AG09319 (cell line): ENCODE results near the gene HIPK2.

ENCODE experiments used
- DNase-seq: peaks from one replicate; pipeline ENCODE4 v3.0.0-alpha.2; 2010; ENCODE audit warnings: low read depth; ENCODE audit errors: extremely low read depth
- TF ChIP-seq, protein P1 (sequence below): IDR thresholded peaks from 2 replicates; pipeline ENCODE4 v1.5.1; 2011; ENCODE audit warnings: low read depth, mild to moderate bottlenecking, inconsistent platforms, low read length, moderate library complexity

Gene HIPK2

DNA sequence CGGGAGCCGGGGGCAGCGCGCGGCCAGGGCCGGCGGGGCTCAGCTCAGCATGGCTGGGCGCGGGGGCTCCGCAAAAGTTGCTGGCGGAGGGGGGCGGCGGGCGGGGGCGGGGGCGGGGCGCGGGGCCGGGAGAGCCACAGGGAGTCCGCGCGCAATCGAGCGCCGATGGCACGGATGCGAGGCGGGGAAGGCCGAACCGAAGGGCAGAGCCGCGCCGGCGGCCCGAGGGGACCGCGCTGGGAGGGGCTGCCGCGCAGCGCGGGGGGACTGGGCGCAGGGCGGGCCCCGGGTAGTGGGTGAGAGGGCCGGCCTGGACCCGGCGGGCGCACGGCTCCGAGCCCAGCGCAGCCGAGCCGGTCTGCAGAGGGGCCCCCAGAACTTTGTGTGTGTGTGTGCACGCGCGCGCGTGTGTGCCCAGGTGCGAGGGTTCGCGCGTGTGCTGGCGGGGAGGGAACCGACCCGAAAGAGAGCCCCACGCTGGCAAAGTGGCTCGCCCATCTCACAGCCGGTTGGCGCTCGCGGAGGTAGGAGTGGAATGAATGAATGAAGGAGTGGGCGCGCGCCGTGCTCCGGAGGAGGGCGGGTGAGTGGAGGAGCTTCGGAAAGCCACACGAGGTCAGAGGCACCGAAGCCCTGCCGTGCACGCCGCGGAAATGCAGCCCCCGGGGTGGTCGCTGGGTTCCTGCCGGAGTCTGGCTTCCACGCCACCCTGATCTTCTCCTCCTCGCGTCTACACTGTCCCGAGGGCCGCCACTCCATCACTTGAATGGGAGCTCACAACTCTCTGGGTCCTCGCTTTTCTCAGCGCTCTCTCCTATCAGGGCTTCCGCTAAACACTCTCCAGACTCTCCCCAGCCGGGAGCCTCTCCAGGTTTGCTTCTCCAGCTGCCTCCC, at the start of gene HIPK2:
Gene HIPK2 (minus strand): TSS at position 51 of the 894 bp plus-strand sequence. CDS start 375 bp downstream, outside the sequence.
- TF ChIP-seq, protein P1, sequence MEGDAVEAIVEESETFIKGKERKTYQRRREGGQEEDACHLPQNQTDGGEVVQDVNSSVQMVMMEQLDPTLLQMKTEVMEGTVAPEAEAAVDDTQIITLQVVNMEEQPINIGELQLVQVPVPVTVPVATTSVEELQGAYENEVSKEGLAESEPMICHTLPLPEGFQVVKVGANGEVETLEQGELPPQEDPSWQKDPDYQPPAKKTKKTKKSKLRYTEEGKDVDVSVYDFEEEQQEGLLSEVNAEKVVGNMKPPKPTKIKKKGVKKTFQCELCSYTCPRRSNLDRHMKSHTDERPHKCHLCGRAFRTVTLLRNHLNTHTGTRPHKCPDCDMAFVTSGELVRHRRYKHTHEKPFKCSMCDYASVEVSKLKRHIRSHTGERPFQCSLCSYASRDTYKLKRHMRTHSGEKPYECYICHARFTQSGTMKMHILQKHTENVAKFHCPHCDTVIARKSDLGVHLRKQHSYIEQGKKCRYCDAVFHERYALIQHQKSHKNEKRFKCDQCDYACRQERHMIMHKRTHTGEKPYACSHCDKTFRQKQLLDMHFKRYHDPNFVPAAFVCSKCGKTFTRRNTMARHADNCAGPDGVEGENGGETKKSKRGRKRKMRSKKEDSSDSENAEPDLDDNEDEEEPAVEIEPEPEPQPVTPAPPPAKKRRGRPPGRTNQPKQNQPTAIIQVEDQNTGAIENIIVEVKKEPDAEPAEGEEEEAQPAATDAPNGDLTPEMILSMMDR = no peak
- DNase-seq = no peak

DNA sequence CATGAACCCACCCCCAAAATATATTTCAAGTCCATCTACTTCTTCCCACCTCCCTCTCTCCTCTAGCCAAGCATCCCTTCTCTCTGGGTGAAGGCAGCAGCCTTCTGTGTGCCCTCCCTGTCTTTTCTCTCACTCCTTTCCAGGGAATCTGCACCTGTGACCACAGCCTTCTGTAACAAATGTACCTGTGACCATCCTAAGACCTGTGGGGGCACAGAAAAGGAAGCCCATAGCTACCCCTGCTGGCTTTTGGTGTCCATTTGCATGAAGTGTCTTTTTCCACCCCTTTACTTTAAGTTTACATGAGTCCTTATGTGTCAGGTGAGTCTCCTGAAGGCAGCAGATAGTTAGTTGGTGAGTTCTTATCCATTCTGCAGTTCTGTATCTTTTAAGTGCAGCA, 49.2 kb upstream of the HIPK2 start:
- TF ChIP-seq, protein P1 = no peak
- DNase-seq = no peak

DNA sequence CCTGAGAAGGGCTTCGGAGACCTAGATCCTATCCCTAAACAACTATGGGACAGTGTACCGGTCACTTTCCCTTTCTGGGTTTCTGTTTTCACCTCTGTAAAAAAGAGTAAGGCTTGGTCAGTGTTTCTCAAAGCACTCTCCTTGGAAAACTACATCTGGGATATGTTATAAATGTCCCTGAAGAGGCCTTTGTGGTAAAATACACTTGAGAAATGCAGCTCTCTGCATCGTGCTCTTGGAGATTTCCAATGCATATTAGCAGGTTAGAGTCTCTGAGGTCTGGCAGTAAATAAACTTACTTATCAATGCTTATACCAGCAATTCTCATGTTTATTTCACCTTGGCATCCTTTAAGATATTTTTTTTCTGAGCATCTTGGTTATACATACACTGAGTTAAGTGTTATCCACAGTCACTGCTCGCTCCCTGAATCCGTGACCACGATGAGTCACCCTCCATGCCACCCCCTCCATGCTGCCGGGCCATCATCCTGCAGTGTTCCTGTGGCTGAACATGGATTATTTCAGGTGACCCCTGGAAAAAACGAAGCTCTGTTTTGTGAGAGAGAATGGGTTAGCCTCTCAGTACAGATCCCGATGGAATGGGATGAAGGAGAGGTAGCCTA, 48.0 kb upstream of the HIPK2 start:
- DNase-seq = no peak
- TF ChIP-seq, protein P1 = no peak

DNA sequence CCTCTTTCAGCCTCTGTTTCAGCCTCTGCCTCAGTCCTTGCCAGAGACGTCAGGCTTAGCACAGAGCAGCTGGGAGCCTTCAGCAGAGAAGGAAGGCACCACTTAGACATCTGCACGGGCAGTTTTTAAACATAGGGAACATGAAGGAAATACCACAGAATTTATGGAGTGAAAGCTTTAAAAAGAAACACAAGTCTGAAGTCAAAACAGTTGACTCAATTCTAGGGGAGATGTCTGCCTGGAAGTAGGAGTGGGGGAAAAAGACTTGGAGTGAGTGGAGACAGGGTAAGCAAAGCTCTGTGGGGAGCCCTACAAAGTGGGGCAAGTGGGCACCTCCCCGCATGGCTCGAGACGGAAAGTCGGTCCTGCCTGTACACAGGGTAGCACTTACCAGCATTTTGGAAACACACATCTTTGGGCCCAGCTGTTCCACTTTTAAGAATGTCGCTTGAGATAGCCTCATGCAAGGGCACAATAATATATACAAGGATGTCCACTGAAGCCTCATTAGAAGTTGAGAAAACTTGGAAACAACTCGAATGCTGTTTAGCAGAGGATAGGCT, 46.2 kb upstream of the HIPK2 start:
- no peak for DNase-seq
- TF ChIP-seq, protein P1 = no peak

DNA sequence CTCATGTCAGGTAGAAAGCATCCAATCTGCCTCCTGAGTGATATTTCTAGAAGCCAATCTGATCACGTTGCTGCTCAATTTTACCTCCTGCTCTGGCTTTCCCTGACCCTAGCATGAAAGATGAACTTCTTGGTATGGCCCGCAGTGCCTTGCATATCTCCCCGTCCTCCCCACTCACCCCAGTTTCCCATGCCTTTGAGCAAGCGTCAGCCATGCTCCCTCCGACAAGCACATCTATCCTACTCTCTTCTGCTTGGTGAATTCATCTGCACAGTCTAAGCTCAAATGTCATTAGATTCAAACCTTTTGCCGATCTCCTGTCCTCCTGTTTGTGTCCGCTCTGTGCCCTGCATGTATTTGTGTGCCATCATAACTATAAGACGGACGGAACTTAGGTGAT, 45.1 kb upstream of the HIPK2 start:
- DNase-seq = no peak
- TF ChIP-seq, protein P1 = no peak

DNA sequence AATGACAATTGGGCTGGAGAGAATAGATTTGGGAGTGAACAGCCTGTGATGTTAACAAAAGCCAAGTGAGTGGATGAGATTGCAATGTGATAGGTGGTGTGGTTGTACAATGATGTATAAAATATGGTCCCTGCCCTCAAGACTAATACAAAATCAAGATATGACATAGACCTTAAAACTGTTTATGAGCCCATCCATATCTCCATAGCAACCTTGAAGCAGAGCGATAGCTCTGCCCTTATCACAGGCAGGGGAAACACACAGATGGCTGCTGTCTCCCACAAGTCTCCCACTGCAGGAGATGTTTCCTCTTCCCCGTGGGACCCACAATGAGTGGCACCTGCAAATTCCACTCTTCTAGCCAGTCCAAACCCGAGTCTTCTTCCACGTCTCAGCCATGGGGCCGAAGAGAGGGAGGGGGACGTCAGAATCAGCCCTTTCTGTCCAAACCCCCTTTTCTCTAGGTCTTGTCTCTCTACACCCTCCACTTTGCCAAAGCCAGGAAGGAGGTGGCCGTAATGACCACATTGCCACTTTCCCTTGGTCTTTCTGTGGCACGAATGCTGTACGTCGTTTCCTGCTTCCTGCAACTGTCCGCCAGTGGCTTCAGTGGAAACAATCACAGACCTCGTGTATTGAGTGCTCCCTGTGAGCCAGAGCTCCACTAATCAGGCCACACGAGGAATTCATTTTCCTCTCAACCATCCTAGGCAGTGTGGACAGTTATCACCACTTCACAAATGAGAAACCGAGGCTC, 43.7 kb upstream of the HIPK2 start:
- TF ChIP-seq, protein P1 = no peak
- no peak for DNase-seq

DNA sequence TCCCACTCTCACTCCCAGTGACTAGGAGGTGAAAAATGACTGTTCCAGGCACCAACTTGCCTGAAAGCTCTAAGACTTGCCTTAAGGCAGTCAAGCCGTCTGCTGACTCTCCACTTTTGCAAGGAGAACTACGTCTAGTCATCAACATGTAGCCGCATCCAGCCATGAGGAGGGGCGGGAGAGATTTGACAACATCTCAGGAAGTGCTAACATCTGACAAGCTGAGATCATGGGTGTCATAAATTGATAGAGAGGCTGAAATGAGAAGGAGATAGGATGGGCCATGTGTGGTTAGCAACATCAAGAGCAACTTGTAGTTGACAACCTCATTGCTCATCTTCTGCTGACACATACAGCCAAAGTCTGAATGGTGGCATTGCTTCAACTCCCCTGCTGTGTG, 42.3 kb upstream of the HIPK2 start:
- DNase-seq = no peak
- TF ChIP-seq, protein P1 = no peak
